Measurements from ENCODE around the gene MCL1. TPM values are rescaled to one million over a fixed set of nuclear protein-coding genes. Genes with fewer than 3 reads are reported as not detected.

The MCL1 gene
- polyA plus RNA-seq, 2 of the 4 experiments (the other 2 are of a cell fraction), result 80.0 to 202 TPM

DNA sequence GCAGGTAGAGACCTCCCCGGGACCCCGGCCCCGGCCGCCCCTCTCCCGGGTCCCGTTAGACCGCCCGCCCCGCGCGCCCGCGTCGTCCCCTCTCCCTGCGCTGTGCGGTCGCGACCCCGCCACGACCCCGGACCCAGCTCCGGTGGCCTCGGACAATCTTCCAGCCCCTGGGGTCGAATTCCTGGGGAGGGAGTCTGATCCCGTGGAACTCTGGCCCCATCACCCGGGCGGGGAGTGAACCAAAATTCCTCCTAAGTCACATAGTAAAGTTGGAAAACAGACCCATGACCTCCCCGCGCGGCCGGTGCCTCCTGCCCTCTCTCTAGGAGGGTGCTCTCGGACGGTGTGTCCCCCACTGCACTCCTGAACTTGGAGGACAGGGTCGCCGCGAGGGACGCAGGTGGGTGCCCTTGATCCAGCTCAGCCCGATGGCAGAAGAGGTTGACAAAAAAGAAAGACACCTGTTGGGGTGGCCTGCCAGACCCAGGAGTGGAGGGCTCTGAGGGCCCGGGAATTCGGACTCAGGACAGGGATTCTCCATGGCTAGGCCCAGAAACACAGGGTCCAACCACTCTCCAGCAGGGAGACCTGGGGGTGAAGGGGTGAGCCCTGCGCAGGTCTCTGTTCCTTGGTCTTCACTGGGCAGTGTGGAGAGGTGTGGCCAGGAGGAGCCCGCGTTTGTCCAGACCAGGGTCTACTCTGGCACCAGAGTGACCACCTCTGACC lies 29.8 kb downstream of the MCL1 start:
- no peak for DNase-seq (ENCODE audit: low read depth in 1 of 2, low spot score in 1 of 2)
- TF ChIP-seq KDM1A (IDR thresholded peaks at IDR 0.05; ENCODE audit: low read depth), result no peak
- TF ChIP-seq EHF (CRISPR knock-in tag; IDR thresholded peaks at IDR 0.05), result no peak
- TF ChIP-seq RAD21 (conservative IDR thresholded peaks at IDR 0.05 in 1 of 2, IDR thresholded peaks at IDR 0.05 in 1 of 2), result peak in 1 of 2 experiments; percentile 22; a peak in 1 of 5 replicates
- no peak for TF ChIP-seq TFCP2L1 (CRISPR knock-in tag; IDR thresholded peaks at IDR 0.05)
- TF ChIP-seq HOXB5 (CRISPR knock-in tag; IDR thresholded peaks at IDR 0.05), result no peak
- TF ChIP-seq HOXA7 (CRISPR knock-in tag; IDR thresholded peaks at IDR 0.05), result no peak
- no peak for TF ChIP-seq POLR2AphosphoS2 (conservative IDR thresholded peaks at IDR 0.05; ENCODE audit: low read length)
- Histone ChIP-seq H3K4me2 (peak overlapping the region; percentile 78), H3K4me3 (peak overlapping the region; percentile 53), H3K4me1 (peaks cover 17% of the 10 kb centered on the region), H3K9me3 (no peaks in the 10 kb centered on the region), H3K27ac (peak overlapping the region; percentile 75 to 92)
- POLR2A ChIA-PET, result interaction anchor here (0.7 to 2.4 kb wide), 3 partner anchors 11 to 33 kb away, joined by 3 to 10 read pairs (median 3); partner anchors contain the start of gene MCL1
- peak; percentile 3 to 4; a peak in 4 of 6 replicates for ATAC-seq
- no peak for FAIRE-seq
- WGBS (ENCODE audit: missing lambda C conversion rate), result 57% methylated on average over 25 of the region's 43 CpGs
- CTCF ChIA-PET, result interaction anchor here (0.5 to 6.1 kb wide), 6 partner anchors 11 to 263 kb away, joined by 3 to 102 read pairs (median 6); no protein-coding TSS in a partner anchor

DNA sequence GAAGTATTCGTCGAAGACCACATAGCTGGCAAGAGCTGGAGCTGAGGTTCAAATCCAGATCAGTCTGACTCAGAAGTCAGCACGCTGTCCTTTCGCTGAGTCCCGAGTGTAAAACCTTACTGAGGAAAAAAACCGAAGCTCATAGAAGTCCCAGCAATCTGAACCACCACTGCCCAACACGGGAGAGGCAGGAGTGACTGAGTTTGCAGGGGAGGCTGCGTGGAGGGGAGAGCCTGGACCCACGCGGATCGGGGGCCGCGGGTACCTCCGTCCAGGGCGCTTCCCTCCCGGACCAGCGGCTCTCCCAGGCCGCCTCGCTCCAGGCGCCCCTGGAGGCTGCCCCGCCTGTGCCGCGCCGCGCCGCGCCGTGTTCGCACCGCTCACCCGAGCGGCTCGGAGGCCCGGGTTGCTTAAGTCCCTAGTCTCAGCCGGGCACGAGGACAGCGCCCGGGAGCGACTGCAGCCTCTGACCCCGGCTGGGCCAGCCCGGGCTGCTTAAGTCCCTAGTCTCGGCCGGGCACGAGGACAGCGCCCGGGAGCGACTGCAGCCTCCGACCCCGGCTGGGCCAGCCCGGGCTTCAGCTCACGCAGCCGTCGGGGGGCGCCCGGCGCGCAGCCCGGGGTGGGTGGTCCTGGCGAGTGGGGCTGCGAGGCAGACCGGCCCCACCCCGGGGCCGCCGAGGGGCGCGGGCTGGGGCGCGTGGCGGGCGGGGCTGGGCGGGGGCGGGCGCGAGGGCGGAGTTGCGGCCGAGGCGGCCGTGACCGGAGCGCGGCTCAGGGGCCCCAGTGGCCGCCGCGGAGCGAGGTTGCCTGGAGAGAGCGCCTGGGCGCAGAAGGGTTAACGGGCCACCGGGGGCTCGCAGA lies 30.5 kb downstream of the MCL1 start, which contains the start of gene ADAMTSL4:
ADAMTSL4 (plus strand) TSS at position 777 of the 864 bp plus-strand sequence. CDS start 2,881 bp downstream, outside the sequence.
- POLR2A ChIA-PET, result interaction anchor here (0.7 to 2.4 kb wide), 6 partner anchors 16 to 185 kb away, joined by 3 to 10 read pairs (median 4); partner anchors contain the start of genes FALEC, MCL1 and RPRD2
- no peaks in the 10 kb centered on the region for H3K9me3 ChIP-seq
- peak within 1 kb of the TSS; percentile 53 for H3K4me3 ChIP-seq
- peak; percentile 74 to 82 for ATAC-seq
- TF ChIP-seq, protein P1, sequence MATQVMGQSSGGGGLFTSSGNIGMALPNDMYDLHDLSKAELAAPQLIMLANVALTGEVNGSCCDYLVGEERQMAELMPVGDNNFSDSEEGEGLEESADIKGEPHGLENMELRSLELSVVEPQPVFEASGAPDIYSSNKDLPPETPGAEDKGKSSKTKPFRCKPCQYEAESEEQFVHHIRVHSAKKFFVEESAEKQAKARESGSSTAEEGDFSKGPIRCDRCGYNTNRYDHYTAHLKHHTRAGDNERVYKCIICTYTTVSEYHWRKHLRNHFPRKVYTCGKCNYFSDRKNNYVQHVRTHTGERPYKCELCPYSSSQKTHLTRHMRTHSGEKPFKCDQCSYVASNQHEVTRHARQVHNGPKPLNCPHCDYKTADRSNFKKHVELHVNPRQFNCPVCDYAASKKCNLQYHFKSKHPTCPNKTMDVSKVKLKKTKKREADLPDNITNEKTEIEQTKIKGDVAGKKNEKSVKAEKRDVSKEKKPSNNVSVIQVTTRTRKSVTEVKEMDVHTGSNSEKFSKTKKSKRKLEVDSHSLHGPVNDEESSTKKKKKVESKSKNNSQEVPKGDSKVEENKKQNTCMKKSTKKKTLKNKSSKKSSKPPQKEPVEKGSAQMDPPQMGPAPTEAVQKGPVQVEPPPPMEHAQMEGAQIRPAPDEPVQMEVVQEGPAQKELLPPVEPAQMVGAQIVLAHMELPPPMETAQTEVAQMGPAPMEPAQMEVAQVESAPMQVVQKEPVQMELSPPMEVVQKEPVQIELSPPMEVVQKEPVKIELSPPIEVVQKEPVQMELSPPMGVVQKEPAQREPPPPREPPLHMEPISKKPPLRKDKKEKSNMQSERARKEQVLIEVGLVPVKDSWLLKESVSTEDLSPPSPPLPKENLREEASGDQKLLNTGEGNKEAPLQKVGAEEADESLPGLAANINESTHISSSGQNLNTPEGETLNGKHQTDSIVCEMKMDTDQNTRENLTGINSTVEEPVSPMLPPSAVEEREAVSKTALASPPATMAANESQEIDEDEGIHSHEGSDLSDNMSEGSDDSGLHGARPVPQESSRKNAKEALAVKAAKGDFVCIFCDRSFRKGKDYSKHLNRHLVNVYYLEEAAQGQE (IDR thresholded peaks at IDR 0.05), result no peak
- TF ChIP-seq HOXB13 (CRISPR knock-in tag; IDR thresholded peaks at IDR 0.05; ENCODE audit: low read depth) (0 out of 2 replicates have a peak, but pooled peaks have one; percentile 52), GATA3 (IDR thresholded peaks at IDR 0.05; ENCODE audit: borderline replicate concordance) (no peak), SMC3 (IDR thresholded peaks at IDR 0.05) (no peak), JUN (IDR thresholded peaks at IDR 0.05) (peak in 1 of 2 experiments; percentile 77; a peak in 2 of 5 replicates), CBX8 (IDR thresholded peaks at IDR 0.05) (no peak), EHF (CRISPR knock-in tag; IDR thresholded peaks at IDR 0.05) (no peak), POLR2A (IDR thresholded peaks at IDR 0.05; ENCODE audit: low read length) (peak; percentile 36), CHD4 (IDR thresholded peaks at IDR 0.05; ENCODE audit: borderline replicate concordance) (no peak), EP300 (IDR thresholded peaks at IDR 0.05) (no peak), HDAC2 (IDR thresholded peaks at IDR 0.05) (0 out of 2 replicates have a peak, but pooled peaks have one; percentile 18), TFCP2L1 (CRISPR knock-in tag; IDR thresholded peaks at IDR 0.05) (no peak), HEYL (CRISPR knock-in tag; IDR thresholded peaks at IDR 0.05) (no peak), ZC3H11A (IDR thresholded peaks at IDR 0.05) (no peak), MAFK (IDR thresholded peaks at IDR 0.05; ENCODE audit: partially characterized antibody) (no peak), RARB (CRISPR knock-in tag; IDR thresholded peaks at IDR 0.05) (no peak), RNF2 (IDR thresholded peaks at IDR 0.05; ENCODE audit: borderline replicate concordance, low read depth) (no peak), NFE2L2 (conservative IDR thresholded peaks at IDR 0.05; ENCODE audit: low read length) (no peak), RAD21 (conservative IDR thresholded peaks at IDR 0.05 in 1 of 2, IDR thresholded peaks at IDR 0.05 in 1 of 2) (no peak)
- TF ChIP-seq, protein P2, sequence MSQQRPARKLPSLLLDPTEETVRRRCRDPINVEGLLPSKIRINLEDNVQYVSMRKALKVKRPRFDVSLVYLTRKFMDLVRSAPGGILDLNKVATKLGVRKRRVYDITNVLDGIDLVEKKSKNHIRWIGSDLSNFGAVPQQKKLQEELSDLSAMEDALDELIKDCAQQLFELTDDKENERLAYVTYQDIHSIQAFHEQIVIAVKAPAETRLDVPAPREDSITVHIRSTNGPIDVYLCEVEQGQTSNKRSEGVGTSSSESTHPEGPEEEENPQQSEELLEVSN (IDR thresholded peaks at IDR 0.05; ENCODE audit: borderline replicate concordance, low read depth), result peak; percentile 77
- TF ChIP-seq, protein P3, sequence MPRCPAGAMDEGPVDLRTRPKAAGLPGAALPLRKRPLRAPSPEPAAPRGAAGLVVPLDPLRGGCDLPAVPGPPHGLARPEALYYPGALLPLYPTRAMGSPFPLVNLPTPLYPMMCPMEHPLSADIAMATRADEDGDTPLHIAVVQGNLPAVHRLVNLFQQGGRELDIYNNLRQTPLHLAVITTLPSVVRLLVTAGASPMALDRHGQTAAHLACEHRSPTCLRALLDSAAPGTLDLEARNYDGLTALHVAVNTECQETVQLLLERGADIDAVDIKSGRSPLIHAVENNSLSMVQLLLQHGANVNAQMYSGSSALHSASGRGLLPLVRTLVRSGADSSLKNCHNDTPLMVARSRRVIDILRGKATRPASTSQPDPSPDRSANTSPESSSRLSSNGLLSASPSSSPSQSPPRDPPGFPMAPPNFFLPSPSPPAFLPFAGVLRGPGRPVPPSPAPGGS (IDR thresholded peaks at IDR 0.05), result no peak
- TF ChIP-seq, protein P4, sequence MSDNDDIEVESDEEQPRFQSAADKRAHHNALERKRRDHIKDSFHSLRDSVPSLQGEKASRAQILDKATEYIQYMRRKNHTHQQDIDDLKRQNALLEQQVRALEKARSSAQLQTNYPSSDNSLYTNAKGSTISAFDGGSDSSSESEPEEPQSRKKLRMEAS (IDR thresholded peaks at IDR 0.05), result peak; percentile 78
- no peak for FAIRE-seq
- 2% methylated on average over 8 of the region's 91 CpGs for WGBS (ENCODE audit: missing lambda C conversion rate)
- peaks cover 17% of the 10 kb centered on the region for H3K4me1 ChIP-seq
- DNase-seq (ENCODE audit: low read depth in 1 of 2, low spot score in 1 of 2), result peak; percentile 80
- H3K27ac ChIP-seq, result peak within 1 kb of the TSS; percentile 75 to 92
- H3K4me2 ChIP-seq, result peak within 1 kb of the TSS; percentile 78
- CTCF ChIA-PET, result interaction anchor here (0.5 to 6.1 kb wide), 8 partner anchors 10 to 293 kb away, joined by 3 to 102 read pairs (median 6); no protein-coding TSS in a partner anchor

Measured in A549 (cell line).